Measurements from ENCODE around the gene KRTAP10-10. TPM values are rescaled to one million over a fixed set of nuclear protein-coding genes. Genes with fewer than 3 reads are reported as not detected.

Gene KRTAP10-10
- total and polyA plus RNA-seq, 9 of the 15 experiments (the other 6 are each of a cell fraction or from before 2014, with no cell fraction given): not detected

DNA sequence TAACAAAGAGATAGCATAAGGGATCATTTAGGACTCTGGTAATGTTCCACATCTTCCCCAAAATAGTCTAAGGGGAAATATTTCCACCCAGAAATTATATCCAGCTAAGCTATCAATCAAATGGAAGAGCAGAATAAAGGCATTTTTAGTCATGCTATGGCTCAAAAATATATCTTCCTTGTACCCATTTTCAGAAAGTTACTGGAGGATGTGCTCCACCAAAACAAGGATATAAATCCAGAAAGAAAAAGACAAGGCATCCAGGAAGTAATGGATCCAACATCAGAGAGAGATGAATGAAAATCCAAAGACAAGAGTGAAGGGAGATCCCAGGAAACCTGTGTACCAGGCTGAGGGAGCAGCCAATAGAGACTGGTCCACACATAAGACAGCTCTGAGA lies 28.0 kb upstream of the KRTAP10-10 start:
- H3K9me3 ChIP-seq (replicated peaks; ENCODE audit: control insufficient read depth, insufficient read depth, low read depth, low read length): no peaks in the 10 kb centered on the region; the same call in none of the 2 replicates
- no peak overlapping the region for H3K9ac ChIP-seq (ENCODE audit: insufficient read depth in 1 of 2, low read depth in 2 of 2, low read length in 2 of 2)
- no peak overlapping the region for H3K4me3 ChIP-seq
- peaks cover under 1% of the 10 kb centered on the region for H3K9me1 ChIP-seq (ENCODE audit: control insufficient read depth, insufficient read depth, low read length)
- intact Hi-C loops (cut with micrococcal nuclease) (no loop called here), in situ Hi-C loops (cut with MboI) (no loop called here)
- peaks cover 0 to 5% of the 10 kb centered on the region in 2 experiments; a peak in 1 of 5 replicates for H3K4me1 ChIP-seq (replicated peaks in 1 of 2; ENCODE audit: control insufficient read depth in 2 of 2, insufficient read depth in 2 of 2, low read length in 2 of 2)
- no TSS peak for BruUV-seq (replicated peaks)
- H3K36me3 ChIP-seq (ENCODE audit: control insufficient read depth, insufficient read depth, low read length): no peaks in the 10 kb centered on the region
- no peak overlapping the region for H3K4me2 ChIP-seq (ENCODE audit: insufficient read depth, low read length)
- H2AFZ ChIP-seq (ENCODE audit: low read depth, low read length): no peak overlapping the region
- no peak overlapping the region for H3K27ac ChIP-seq (ENCODE audit: extremely low read depth, low read depth, low read length)
- ChIA-PET POLR2A (interaction anchor here (0.9 kb wide), 1 partner anchor 27 kb away, joined by 3 read pairs; no protein-coding TSS in a partner anchor), CTCF (ENCODE audit: low intra/inter-chr PET ratio) (no interaction called here)
- FAIRE-seq: no peak
- peaks cover 3 to 15% of the 10 kb centered on the region in 2 experiments; a peak in 4 of 5 replicates for H3K27me3 ChIP-seq (ENCODE audit: control insufficient read depth in 2 of 2, insufficient read depth in 2 of 2, low read length in 2 of 2)
- TF ChIP-seq, protein P1, sequence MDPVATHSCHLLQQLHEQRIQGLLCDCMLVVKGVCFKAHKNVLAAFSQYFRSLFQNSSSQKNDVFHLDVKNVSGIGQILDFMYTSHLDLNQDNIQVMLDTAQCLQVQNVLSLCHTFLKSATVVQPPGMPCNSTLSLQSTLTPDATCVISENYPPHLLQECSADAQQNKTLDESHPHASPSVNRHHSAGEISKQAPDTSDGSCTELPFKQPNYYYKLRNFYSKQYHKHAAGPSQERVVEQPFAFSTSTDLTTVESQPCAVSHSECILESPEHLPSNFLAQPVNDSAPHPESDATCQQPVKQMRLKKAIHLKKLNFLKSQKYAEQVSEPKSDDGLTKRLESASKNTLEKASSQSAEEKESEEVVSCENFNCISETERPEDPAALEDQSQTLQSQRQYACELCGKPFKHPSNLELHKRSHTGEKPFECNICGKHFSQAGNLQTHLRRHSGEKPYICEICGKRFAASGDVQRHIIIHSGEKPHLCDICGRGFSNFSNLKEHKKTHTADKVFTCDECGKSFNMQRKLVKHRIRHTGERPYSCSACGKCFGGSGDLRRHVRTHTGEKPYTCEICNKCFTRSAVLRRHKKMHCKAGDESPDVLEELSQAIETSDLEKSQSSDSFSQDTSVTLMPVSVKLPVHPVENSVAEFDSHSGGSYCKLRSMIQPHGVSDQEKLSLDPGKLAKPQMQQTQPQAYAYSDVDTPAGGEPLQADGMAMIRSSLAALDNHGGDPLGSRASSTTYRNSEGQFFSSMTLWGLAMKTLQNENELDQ (CRISPR knock-in tag; IDR thresholded peaks at IDR 0.05; ENCODE audit: borderline replicate concordance): no peak
- TF ChIP-seq, protein P2, sequence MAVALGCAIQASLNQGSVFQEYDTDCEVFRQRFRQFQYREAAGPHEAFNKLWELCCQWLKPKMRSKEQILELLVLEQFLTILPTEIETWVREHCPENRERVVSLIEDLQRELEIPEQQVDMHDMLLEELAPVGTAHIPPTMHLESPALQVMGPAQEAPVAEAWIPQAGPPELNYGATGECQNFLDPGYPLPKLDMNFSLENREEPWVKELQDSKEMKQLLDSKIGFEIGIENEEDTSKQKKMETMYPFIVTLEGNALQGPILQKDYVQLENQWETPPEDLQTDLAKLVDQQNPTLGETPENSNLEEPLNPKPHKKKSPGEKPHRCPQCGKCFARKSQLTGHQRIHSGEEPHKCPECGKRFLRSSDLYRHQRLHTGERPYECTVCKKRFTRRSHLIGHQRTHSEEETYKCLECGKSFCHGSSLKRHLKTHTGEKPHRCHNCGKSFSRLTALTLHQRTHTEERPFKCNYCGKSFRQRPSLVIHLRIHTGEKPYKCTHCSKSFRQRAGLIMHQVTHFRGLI (CRISPR knock-in tag; IDR thresholded peaks at IDR 0.05): no peak
- TF ChIP-seq TBP (optimal IDR thresholded peaks at IDR 0.05; ENCODE audit: low read depth, low read length) (no peak), MTF1 (CRISPR knock-in tag; IDR thresholded peaks at IDR 0.05; ENCODE audit: borderline replicate concordance) (no peak)
- TF ChIP-seq, protein P3, sequence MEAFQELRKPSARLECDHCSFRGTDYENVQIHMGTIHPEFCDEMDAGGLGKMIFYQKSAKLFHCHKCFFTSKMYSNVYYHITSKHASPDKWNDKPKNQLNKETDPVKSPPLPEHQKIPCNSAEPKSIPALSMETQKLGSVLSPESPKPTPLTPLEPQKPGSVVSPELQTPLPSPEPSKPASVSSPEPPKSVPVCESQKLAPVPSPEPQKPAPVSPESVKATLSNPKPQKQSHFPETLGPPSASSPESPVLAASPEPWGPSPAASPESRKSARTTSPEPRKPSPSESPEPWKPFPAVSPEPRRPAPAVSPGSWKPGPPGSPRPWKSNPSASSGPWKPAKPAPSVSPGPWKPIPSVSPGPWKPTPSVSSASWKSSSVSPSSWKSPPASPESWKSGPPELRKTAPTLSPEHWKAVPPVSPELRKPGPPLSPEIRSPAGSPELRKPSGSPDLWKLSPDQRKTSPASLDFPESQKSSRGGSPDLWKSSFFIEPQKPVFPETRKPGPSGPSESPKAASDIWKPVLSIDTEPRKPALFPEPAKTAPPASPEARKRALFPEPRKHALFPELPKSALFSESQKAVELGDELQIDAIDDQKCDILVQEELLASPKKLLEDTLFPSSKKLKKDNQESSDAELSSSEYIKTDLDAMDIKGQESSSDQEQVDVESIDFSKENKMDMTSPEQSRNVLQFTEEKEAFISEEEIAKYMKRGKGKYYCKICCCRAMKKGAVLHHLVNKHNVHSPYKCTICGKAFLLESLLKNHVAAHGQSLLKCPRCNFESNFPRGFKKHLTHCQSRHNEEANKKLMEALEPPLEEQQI (IDR thresholded peaks at IDR 0.05): no peak
- no peaks in the 10 kb centered on the region for H3K79me2 ChIP-seq (ENCODE audit: control insufficient read depth, insufficient read depth, low read length)
- ATAC-seq: no peak
- no peaks in the 10 kb centered on the region for H4K20me1 ChIP-seq (replicated peaks; ENCODE audit: control insufficient read depth, insufficient read depth, low read length)
- DNase-seq (ENCODE audit: extremely low read depth in 1 of 4, low spot score in 3 of 4): no peak

Data from K562 (cell line).